HepG2 (cell line): ENCODE data around the gene NOL4L. TPM values are rescaled to one million over a fixed set of nuclear protein-coding genes. Genes with fewer than 3 reads are reported as not detected.
A peak's percentile ranks its signal among the peaks of the same experiment; 100 is the strongest.

Experiments
- FOXA1 ChIP-seq, 2 experiments: fragments of 450-650 bp in 1 of 2; sonication (generic) in 1 of 2; formaldehyde crosslinking in 1 of 2; IDR thresholded peaks; 2 replicates each; pipeline versions ENCODE4 v1.4.0 to v1.6.1; 2016 to 2020; ENCODE audit warnings: missing genetic modification reagents in 1 of 2
- PITX1 ChIP-seq: sonication (generic); formaldehyde crosslinking; IDR thresholded peaks from 2 replicates; pipeline ENCODE4 v1.5.1; 2020; ENCODE audit warnings: mild to moderate bottlenecking, missing genetic modification reagents
- ZFX ChIP-seq: sonication (generic); formaldehyde crosslinking; IDR thresholded peaks from 2 replicates; pipeline ENCODE4 v1.4.0; 2020; ENCODE audit warnings: mild to moderate bottlenecking, low read depth, missing genetic modification reagents, moderate library complexity
- polyA plus RNA-seq, 8 experiments: library from polyadenylated mRNA; depleted of rRNA in 3 of 8; stranded (reverse) in 7 of 8; unstranded in 1 of 8; fragments of >200 nt; fragmentation: Illumina TruSeq in 4 of 8; extraction: Trizol in 4 of 8; gene quantifications; 2 replicates each; pipeline versions ENCODE4 v1.2.1 to v1.2.3, GENCODE V29; 2011 to 2016; ENCODE audit warnings: low read depth in 4 of 8, missing spikeins in 1 of 8, mixed read lengths in 1 of 8; ENCODE audit not compliant: insufficient read depth in 1 of 8
- total RNA-seq, 5 experiments: library from RNA; depleted of rRNA; stranded (reverse); fragments of >200 nt; fragmentation: Illumina TruSeq; extraction: Trizol; gene quantifications; 2 replicates each; pipeline ENCODE4 v1.2.3, GENCODE V29; 2016; ENCODE audit warnings: low read depth in 1 of 5
- TF ChIP-seq, protein P1 (sequence below): IDR thresholded peaks from 2 replicates; pipeline ENCODE4 v1.6.1; 2012; ENCODE audit warnings: low read depth, low read length, improper control_type of control experiment
- TF ChIP-seq, protein P2 (sequence below): sonication (generic); formaldehyde crosslinking; IDR thresholded peaks from 2 replicates; pipeline ENCODE4 v1.5.0; 2020; ENCODE audit warnings: mild to moderate bottlenecking, missing genetic modification reagents
- TF ChIP-seq, protein P3 (sequence below): sonication (generic); formaldehyde crosslinking; IDR thresholded peaks from 2 replicates; pipeline ENCODE4 v1.4.0; 2020; ENCODE audit warnings: mild to moderate bottlenecking, missing genetic modification reagents, borderline replicate concordance
- TF ChIP-seq, protein P4 (sequence below): sonication (generic); formaldehyde crosslinking; IDR thresholded peaks from 2 replicates; pipeline ENCODE4 v1.5.0; 2020; ENCODE audit warnings: missing genetic modification reagents, mild to moderate bottlenecking, borderline replicate concordance
- TF ChIP-seq, protein P5 (sequence below): sonication (generic); formaldehyde crosslinking; IDR thresholded peaks from 2 replicates; pipeline ENCODE4 v1.4.0; 2020; ENCODE audit warnings: mild to moderate bottlenecking, missing genetic modification reagents

The NOL4L gene
- total and polyA plus RNA-seq, 2 of the 13 experiments (the other 11 are each of a cell fraction or from before 2014, with no cell fraction given) = 16.6 to 35.4 TPM

DNA sequence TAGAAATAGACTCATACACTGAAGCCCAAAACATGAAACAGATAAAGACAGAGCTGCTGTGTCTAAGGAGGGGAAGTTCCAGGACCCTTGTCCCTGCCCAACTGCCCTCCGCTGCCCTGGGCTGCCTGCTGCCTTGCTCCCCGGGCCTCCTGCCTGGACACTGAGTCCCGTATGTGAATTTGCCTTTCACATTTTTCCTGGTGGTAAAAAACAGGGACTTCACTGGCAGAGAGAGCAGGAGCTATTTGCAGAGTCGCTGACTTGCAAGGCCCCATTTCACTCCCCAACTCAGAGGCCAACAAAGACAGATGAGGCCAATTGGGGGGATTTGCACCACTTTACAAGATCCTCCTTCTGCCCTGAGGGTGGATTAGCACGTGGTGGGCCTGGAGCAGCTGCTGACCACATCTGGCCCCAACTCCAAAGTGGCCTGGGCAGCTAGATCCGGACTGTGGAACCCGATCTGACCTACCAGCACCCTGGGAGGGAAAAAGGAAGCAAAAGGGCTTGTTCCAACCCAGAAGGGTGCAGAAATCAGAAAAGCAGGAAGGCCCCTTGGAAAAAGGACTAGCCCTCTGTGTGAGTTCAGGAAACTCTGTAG is 61.4 kb downstream of the NOL4L start (continued):
- TF ChIP-seq, protein P1, sequence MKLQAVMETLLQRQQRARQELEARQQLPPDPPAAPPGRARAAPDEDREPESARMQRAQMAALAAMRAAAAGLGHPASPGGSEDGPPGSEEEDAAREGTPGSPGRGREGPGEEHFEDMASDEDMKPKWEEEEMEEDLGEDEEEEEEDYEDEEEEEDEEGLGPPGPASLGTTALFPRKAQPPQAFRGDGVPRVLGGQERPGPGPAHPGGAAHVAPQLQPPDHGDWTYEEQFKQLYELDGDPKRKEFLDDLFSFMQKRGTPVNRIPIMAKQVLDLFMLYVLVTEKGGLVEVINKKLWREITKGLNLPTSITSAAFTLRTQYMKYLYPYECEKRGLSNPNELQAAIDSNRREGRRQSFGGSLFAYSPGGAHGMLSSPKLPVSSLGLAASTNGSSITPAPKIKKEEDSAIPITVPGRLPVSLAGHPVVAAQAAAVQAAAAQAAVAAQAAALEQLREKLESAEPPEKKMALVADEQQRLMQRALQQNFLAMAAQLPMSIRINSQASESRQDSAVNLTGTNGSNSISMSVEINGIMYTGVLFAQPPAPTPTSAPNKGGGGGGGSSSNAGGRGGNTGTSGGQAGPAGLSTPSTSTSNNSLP = no peak
- TF ChIP-seq, protein P2, sequence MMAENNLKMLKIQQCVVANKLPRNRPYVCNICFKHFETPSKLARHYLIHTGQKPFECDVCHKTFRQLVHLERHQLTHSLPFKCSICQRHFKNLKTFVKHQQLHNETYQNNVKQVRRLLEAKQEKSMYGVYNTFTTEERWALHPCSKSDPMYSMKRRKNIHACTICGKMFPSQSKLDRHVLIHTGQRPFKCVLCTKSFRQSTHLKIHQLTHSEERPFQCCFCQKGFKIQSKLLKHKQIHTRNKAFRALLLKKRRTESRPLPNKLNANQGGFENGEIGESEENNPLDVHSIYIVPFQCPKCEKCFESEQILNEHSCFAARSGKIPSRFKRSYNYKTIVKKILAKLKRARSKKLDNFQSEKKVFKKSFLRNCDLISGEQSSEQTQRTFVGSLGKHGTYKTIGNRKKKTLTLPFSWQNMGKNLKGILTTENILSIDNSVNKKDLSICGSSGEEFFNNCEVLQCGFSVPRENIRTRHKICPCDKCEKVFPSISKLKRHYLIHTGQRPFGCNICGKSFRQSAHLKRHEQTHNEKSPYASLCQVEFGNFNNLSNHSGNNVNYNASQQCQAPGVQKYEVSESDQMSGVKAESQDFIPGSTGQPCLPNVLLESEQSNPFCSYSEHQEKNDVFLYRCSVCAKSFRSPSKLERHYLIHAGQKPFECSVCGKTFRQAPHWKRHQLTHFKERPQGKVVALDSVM (CRISPR knock-in tag) = no peak; the same call in 1 of the 2 replicates
- TF ChIP-seq, protein P3, sequence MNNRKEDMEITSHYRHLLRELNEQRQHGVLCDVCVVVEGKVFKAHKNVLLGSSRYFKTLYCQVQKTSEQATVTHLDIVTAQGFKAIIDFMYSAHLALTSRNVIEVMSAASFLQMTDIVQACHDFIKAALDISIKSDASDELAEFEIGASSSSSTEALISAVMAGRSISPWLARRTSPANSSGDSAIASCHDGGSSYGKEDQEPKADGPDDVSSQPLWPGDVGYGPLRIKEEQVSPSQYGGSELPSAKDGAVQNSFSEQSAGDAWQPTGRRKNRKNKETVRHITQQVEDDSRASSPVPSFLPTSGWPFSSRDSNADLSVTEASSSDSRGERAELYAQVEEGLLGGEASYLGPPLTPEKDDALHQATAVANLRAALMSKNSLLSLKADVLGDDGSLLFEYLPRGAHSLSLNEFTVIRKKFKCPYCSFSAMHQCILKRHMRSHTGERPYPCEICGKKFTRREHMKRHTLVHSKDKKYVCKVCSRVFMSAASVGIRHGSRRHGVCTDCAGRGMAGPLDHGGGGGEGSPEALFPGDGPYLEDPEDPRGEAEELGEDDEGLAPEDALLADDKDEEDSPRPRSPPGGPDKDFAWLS (CRISPR knock-in tag) = no peak
- TF ChIP-seq, protein P4, sequence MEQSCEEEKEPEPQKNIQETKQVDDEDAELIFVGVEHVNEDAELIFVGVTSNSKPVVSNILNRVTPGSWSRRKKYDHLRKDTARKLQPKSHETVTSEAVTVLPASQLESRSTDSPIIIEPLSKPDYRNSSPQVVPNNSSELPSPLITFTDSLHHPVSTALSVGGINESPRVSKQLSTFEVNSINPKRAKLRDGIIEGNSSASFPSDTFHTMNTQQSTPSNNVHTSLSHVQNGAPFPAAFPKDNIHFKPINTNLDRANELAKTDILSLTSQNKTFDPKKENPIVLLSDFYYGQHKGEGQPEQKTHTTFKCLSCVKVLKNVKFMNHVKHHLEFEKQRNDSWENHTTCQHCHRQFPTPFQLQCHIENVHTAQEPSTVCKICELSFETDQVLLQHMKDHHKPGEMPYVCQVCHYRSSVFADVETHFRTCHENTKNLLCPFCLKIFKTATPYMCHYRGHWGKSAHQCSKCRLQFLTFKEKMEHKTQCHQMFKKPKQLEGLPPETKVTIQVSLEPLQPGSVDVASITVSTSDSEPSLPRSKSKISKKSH = peak; percentile 29; the same call in 1 of the 2 replicates
- 0 out of 2 replicates have a peak, but pooled peaks have one; percentile 28 for TF ChIP-seq PITX1 (CRISPR knock-in tag)
- TF ChIP-seq, protein P5, sequence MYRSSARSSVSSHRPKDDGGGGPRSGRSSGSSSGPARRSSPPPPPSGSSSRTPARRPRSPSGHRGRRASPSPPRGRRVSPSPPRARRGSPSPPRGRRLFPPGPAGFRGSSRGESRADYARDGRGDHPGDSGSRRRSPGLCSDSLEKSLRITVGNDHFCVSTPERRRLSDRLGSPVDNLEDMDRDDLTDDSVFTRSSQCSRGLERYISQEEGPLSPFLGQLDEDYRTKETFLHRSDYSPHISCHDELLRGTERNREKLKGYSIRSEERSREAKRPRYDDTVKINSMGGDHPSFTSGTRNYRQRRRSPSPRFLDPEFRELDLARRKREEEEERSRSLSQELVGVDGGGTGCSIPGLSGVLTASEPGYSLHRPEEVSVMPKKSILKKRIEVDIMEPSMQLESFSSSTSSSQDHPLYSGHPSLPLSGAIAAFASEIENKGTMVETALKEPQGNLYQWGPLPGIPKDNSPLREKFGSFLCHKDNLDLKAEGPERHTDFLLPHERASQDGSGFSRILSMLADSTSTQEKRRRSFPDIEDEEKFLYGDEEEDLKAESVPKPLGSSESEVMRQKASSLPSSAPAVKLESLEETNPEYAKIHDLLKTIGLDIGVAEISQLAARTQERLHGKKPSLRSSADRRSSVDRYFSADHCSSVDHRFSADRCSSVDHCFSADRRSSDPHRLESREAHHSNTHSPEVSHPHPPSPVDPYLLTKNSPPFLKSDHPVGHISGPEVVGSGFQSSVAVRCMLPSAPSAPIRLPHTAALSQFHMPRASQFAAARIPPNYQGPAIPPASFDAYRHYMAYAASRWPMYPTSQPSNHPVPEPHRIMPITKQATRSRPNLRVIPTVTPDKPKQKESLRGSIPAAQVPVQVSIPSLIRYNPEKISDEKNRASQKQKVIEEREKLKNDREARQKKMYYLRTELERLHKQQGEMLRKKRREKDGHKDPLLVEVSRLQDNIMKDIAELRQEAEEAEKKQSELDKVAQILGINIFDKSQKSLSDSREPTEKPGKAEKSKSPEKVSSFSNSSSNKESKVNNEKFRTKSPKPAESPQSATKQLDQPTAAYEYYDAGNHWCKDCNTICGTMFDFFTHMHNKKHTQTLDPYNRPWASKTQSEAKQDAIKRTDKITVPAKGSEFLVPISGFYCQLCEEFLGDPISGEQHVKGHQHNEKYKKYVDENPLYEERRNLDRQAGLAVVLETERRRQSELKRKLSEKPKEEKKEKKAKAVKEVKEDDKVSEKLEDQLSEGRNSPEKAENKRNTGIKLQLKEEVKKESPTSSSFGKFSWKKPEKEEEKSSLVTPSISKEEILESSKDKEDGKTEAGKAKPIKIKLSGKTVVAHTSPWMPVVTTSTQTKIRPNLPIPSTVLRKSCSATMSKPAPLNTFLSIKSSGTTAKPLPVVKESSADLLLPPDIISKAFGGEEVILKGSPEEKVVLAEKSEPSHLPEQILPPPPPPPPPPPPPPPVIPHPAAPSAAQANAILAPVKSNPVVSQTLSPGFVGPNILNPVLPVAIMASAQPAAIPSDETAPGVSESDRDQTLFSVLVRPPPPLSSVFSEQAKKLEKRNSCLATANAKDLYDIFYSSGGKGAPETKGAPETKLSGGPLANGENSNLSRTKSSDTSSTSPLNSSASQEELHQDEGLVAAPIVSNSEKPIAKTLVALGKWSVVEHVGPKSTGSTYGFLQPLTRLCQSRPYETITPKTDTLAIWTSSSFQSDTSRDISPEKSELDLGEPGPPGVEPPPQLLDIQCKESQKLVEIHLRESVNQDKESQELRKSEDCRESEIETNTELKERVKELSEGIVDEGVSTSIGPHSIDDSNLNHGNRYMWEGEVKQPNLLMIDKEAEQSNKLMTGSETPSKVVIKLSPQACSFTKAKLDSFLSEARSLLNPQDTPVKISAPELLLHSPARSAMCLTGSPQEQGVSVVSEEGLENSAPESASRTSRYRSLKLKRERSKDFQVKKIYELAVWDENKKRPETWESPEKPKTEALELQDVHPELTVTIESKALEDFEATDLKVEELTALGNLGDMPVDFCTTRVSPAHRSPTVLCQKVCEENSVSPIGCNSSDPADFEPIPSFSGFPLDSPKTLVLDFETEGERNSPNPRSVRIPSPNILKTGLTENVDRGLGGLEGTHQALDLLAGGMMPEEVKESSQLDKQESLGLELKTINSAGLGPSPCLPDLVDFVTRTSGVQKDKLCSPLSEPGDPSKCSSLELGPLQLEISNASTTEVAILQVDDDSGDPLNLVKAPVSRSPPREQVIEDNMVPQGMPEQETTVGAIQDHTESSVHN (CRISPR knock-in tag) = 0 out of 2 replicates have a peak, but pooled peaks have one; percentile 35
- peak; percentile 58 for TF ChIP-seq ZFX (CRISPR knock-in tag)
- TF ChIP-seq FOXA1 (IDR thresholded peaks at IDR 0.05) = no peak
- no peak for TF ChIP-seq FOXA1 (CRISPR knock-in tag; IDR thresholded peaks at IDR 0.05)
